A673 (cell line): ENCODE results near the gene GLDN. TPM values are rescaled to one million over a fixed set of nuclear protein-coding genes. Genes with fewer than 3 reads are reported as not detected.

ENCODE experiments used
- BruUV-seq: library from RNA; stranded (reverse); fragments of 400-500 nt; replicated peaks from 2 replicates; lab custom pipeline; 2021; lab: Mats Ljungman, UMichigan
- CTCF ChIA-PET: fragments of 300-600 bp; sonication (Branson Sonifier 250); formaldehyde crosslinking; loops from one replicate; lab custom pipeline; 2022; ENCODE audit warnings: antibody characterized with exemption; lab: Charles Lee
- POLR2A ChIA-PET: fragments of 300-600 bp; sonication (Branson Sonifier 250); formaldehyde crosslinking; loops from one replicate; lab custom pipeline; 2022; ENCODE audit warnings: antibody characterized with exemption; ENCODE audit not compliant: low non-redundant PET; lab: Charles Lee
- DNase-seq: peaks from one replicate; pipeline ENCODE4 v3.0.0-alpha.2; 2015; ENCODE audit warnings: low spot score
- H3K27ac ChIP-seq: fragments of 200-600 bp; sonication (generic); 2 replicates; pipeline ENCODE4 v1.5.1; 2016; ENCODE audit warnings: mixed run types, low read depth, mild to moderate bottlenecking, mixed read lengths, antibody characterized with exemption, low read length; ENCODE audit not compliant: poor library complexity, severe bottlenecking
- H3K27me3 ChIP-seq: fragments of 200-600 bp; sonication (generic); replicated peaks from 2 replicates; pipeline ENCODE4 v1.6.1; 2017; ENCODE audit warnings: mixed run types, low read depth, mild to moderate bottlenecking, mixed read lengths, antibody characterized with exemption, low read length; ENCODE audit not compliant: insufficient read depth, poor library complexity
- H3K36me3 ChIP-seq: fragments of 200-600 bp; sonication (generic); 2 replicates; pipeline ENCODE4 v1.6.1; 2016; ENCODE audit warnings: mixed run types, mild to moderate bottlenecking, mixed read lengths, antibody characterized with exemption, low read length; ENCODE audit not compliant: insufficient read depth, poor library complexity, severe bottlenecking
- H3K4me1 ChIP-seq: fragments of 200-600 bp; sonication (generic); 2 replicates; pipeline ENCODE4 v1.6.1; 2017; ENCODE audit warnings: mixed run types, mild to moderate bottlenecking, mixed read lengths, antibody characterized with exemption, low read length; ENCODE audit not compliant: insufficient read depth, poor library complexity, severe bottlenecking
- H3K4me3 ChIP-seq: fragments of 200-600 bp; sonication (generic); 2 replicates; pipeline ENCODE4 v1.5.1; 2016; ENCODE audit warnings: low read depth, mixed run types, mild to moderate bottlenecking, mixed read lengths, low read length; ENCODE audit not compliant: poor library complexity, severe bottlenecking
- H3K9me3 ChIP-seq: fragments of 200-600 bp; sonication (generic); 2 replicates; pipeline ENCODE4 v1.6.1; 2016; ENCODE audit warnings: mixed run types, low read depth, mild to moderate bottlenecking, mixed read lengths, antibody characterized with exemption, low read length; ENCODE audit not compliant: poor library complexity, severe bottlenecking
- EZH2 ChIP-seq: fragments of 200-600 bp; sonication (generic); IDR thresholded peaks from 2 replicates; pipeline ENCODE4 v1.6.1; 2017; ENCODE audit warnings: borderline replicate concordance, low read depth, mild to moderate bottlenecking, mixed read lengths, antibody characterized with exemption, low read length; ENCODE audit not compliant: poor library complexity, severe bottlenecking
- intact Hi-C: fragments of 100-400 bp; cut with micrococcal nuclease; formaldehyde crosslinking; loops from one replicate; pipeline ENCODE4 v1.10.0; 2022; ENCODE audit not compliant: unreplicated experiment
- total RNA-seq: library from RNA; stranded (reverse); gene quantifications from 2 replicates; pipeline ENCODE4 v1.2.3, GENCODE V29; 2021
- TF ChIP-seq, protein P1 (sequence below): fragments of 300-800, 200-600 bp; sonication (generic); conservative IDR thresholded peaks from 2 replicates; pipeline ENCODE4 v1.5.1; 2017; ENCODE audit warnings: low read depth, mild to moderate bottlenecking, antibody characterized with exemption, low read length, moderate library complexity, mixed read lengths

GLDN gene
- total RNA-seq, 1 experiment from 2014 or later = not detected

DNA sequence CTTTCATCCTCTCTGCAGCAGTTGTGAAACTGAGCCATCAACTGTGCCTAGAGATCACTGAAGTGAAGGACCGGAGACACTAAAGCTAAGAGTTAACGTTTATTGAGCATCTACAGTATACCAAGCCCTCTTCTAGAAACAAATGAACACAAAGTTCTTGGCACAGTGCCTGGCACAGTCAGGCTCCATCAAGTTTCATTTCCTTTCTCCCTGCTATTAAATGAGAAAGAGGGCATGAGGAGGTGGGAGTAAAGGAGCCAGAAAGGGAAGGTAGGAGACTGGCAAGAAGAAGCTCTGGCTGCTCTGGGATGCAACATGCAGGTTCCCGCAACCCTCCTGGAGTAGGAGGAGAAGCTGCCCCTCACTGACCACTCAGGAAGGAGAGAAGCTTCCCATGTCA, 33.6 kb upstream of the GLDN start:
- DNase-seq = peak; percentile 48
- no TSS peak for BruUV-seq
- no peaks in the 10 kb centered on the region for H3K9me3 ChIP-seq
- no peaks in the 10 kb centered on the region for H3K27me3 ChIP-seq
- no peaks in the 10 kb centered on the region for H3K36me3 ChIP-seq
- TF ChIP-seq EZH2 = no peak
- TF ChIP-seq, protein P1, sequence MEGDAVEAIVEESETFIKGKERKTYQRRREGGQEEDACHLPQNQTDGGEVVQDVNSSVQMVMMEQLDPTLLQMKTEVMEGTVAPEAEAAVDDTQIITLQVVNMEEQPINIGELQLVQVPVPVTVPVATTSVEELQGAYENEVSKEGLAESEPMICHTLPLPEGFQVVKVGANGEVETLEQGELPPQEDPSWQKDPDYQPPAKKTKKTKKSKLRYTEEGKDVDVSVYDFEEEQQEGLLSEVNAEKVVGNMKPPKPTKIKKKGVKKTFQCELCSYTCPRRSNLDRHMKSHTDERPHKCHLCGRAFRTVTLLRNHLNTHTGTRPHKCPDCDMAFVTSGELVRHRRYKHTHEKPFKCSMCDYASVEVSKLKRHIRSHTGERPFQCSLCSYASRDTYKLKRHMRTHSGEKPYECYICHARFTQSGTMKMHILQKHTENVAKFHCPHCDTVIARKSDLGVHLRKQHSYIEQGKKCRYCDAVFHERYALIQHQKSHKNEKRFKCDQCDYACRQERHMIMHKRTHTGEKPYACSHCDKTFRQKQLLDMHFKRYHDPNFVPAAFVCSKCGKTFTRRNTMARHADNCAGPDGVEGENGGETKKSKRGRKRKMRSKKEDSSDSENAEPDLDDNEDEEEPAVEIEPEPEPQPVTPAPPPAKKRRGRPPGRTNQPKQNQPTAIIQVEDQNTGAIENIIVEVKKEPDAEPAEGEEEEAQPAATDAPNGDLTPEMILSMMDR = no peak
- no peak overlapping the region for H3K27ac ChIP-seq
- H3K4me3 ChIP-seq = no peak overlapping the region
- ChIA-PET POLR2A (no interaction called here), CTCF (no interaction called here)
- no peaks in the 10 kb centered on the region for H3K4me1 ChIP-seq
- intact Hi-C loops = no loop called here

- no peak for DNase-seq
- H3K27ac ChIP-seq = no peak overlapping the region
- no TSS peak for BruUV-seq
- intact Hi-C loops = no loop called here
- H3K36me3 ChIP-seq = no peaks in the 10 kb centered on the region
- H3K4me3 ChIP-seq = no peak overlapping the region
- no peaks in the 10 kb centered on the region for H3K9me3 ChIP-seq
- TF ChIP-seq, protein P1 = no peak
- no peak for TF ChIP-seq EZH2
- CTCF ChIA-PET = no interaction called here
- no peaks in the 10 kb centered on the region for H3K4me1 ChIP-seq
- H3K27me3 ChIP-seq = no peaks in the 10 kb centered on the region
- POLR2A ChIA-PET = no interaction called here
Observed at GRCh38 chr15:51310064-51310463, 31.4 kb upstream of the GLDN start.

GRCh38 chr15:51311510-51311909, 29.9 kb upstream of the GLDN start:
- Histone ChIP-seq H3K4me3 (no peak overlapping the region), H3K27ac (no peak overlapping the region), H3K9me3 (no peaks in the 10 kb centered on the region), H3K4me1 (no peaks in the 10 kb centered on the region), H3K36me3 (no peaks in the 10 kb centered on the region), H3K27me3 (no peaks in the 10 kb centered on the region)
- POLR2A ChIA-PET = no interaction called here
- intact Hi-C loops = no loop called here
- TF ChIP-seq EZH2 = no peak
- TF ChIP-seq, protein P1 = no peak
- no peak for DNase-seq
- no TSS peak for BruUV-seq
- CTCF ChIA-PET = no interaction called here
